Activated naive CD8-positive, alpha-beta T cell treated with anti-CD3 and anti-CD28 coated beads for 36 hours (primary cell): ENCODE data around the gene INPP5E. TPM values are rescaled to one million over a fixed set of nuclear protein-coding genes. Genes with fewer than 3 reads are reported as not detected.
A peak's percentile ranks its signal among the peaks of the same experiment; 100 is the strongest.
"Not testable (repeated sequence)": the region's sequence is repeated elsewhere in the genome, so short reads cannot be mapped to it uniquely, and the experiment has no call there.

Experiments
- DNase-seq: peaks from one replicate; pipeline ENCODE4 v3.0.0; 2021
- H3K27ac Mint-ChIP-seq: one replicate; pipeline ENCODE4 v1.8.0; 2022; ENCODE audit warnings: mild to moderate bottlenecking, moderate library complexity, mixed read lengths
- H3K27me3 Mint-ChIP-seq: one replicate; pipeline ENCODE4 v1.8.0; 2022; ENCODE audit warnings: mild to moderate bottlenecking, mixed read lengths
- H3K36me3 Mint-ChIP-seq: one replicate; pipeline ENCODE4 v1.8.0; 2021; ENCODE audit warnings: mild to moderate bottlenecking, mixed read lengths
- H3K4me1 Mint-ChIP-seq: one replicate; pipeline ENCODE4 v1.8.0; 2021; ENCODE audit warnings: mixed read lengths
- H3K4me3 Mint-ChIP-seq: one replicate; pipeline ENCODE4 v1.8.0; 2022; ENCODE audit warnings: mild to moderate bottlenecking, moderate library complexity, mixed read lengths
- H3K9me3 Mint-ChIP-seq: one replicate; pipeline ENCODE4 v1.8.0; 2022; ENCODE audit warnings: mixed read lengths
- total RNA-seq, 2 experiments: library from RNA; stranded (reverse); gene quantifications; one replicate each; pipeline ENCODE4 v1.2.3, GENCODE V29; 2021

Gene INPP5E
- total RNA-seq, 2 experiments from 2014 or later, result 10.9 to 12.1 TPM

DNA sequence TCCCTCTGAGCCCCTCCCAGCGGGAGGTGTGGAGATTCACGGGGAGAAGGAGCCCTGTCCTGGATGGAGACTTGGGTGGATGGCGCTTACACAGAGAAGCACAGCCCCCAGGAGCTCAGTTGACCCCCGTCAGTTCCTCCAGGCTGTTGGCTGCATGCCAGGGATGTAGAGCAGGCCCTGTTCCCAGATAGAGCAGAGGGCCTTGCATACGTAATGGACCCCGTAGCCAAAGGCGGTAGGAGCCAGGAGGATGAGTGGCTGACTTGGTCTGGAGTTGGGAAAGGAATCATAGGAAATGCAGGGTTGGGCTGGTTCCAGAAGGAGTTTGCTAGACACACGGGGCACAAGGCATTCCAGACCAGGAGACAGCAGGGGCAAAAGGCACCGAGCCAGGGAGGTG, 26.7 kb downstream of the INPP5E start:
- H3K36me3 Mint-ChIP-seq, result peaks cover 46% of the 10 kb centered on the region
- no peak overlapping the region for H3K27ac Mint-ChIP-seq
- no peaks in the 10 kb centered on the region for H3K27me3 Mint-ChIP-seq
- peaks cover 34% of the 10 kb centered on the region for H3K4me1 Mint-ChIP-seq
- H3K4me3 Mint-ChIP-seq, result peak overlapping the region; percentile 10
- no peak for DNase-seq
- H3K9me3 Mint-ChIP-seq, result no peaks in the 10 kb centered on the region

- peaks cover 54% of the 10 kb centered on the region for H3K36me3 Mint-ChIP-seq
- H3K4me3 Mint-ChIP-seq, result peak overlapping the region; percentile 97
- H3K27me3 Mint-ChIP-seq, result no peaks in the 10 kb centered on the region
- peak overlapping the region; percentile 95 for H3K27ac Mint-ChIP-seq
- no peaks in the 10 kb centered on the region for H3K9me3 Mint-ChIP-seq
- peaks cover 42% of the 10 kb centered on the region for H3K4me1 Mint-ChIP-seq
- no peak for DNase-seq
Observed at GRCh38 chr9:136411378-136411777, 28.3 kb downstream of the INPP5E start.

DNA sequence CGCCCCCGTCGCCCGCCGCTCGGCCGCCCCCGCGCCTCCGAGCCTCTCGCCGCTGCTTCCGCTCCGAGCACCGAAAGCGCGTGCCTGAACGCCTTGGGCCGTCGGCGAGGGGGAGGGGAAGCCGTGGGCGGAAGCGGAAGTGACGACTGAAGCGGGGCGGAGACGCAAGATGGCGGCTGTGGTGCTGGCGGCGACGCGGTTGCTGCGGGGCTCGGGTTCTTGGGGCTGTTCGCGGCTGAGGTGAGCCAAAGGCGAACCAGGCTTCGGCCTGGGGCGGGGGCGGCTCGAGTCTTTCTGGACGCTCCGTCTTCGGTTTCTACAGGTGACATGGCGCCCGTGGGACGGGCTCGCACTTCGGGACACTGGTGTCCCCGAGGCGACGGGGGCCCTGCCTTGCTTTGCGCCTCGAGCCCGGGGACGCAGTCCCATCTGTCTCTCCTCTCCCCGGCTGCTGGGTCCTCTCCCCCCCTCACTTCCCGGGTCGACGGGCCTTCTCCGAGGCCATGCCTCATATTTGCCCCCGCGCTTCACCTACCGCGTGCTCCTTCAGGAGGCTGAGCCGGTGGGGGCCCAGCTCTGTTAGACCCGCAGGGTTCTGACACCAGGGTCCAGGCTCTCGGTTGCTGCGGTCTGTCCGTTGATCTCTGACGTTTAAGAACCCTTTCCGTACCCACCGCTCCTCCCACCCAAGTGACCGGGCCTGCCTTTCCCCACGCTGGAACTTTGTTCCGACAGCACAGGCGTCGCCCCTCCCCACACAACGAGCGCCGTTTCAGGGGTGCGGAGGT, 29.0 kb downstream of the INPP5E start, which contains the start of the genes ENTR1 and PMPCA:
Gene ENTR1 (minus strand): TSS at position 115 of the 788 bp plus-strand sequence. CDS start 217 bp downstream, outside the sequence.
Gene PMPCA (plus strand): TSS at position 159 of the 788 bp plus-strand sequence. CDS start 11 bp downstream, at position 170.
- Mint-ChIP-seq H3K27me3 (no peaks in the 10 kb centered on the region), H3K9me3 (no peaks in the 10 kb centered on the region), H3K36me3 (peaks cover 51% of the 10 kb centered on the region), H3K4me3 (peak within 1 kb of the TSS; percentile 97), H3K4me1 (peaks cover 45% of the 10 kb centered on the region), H3K27ac (peak within 1 kb of the TSS; percentile 97)
- peak; percentile 97 for DNase-seq

DNA sequence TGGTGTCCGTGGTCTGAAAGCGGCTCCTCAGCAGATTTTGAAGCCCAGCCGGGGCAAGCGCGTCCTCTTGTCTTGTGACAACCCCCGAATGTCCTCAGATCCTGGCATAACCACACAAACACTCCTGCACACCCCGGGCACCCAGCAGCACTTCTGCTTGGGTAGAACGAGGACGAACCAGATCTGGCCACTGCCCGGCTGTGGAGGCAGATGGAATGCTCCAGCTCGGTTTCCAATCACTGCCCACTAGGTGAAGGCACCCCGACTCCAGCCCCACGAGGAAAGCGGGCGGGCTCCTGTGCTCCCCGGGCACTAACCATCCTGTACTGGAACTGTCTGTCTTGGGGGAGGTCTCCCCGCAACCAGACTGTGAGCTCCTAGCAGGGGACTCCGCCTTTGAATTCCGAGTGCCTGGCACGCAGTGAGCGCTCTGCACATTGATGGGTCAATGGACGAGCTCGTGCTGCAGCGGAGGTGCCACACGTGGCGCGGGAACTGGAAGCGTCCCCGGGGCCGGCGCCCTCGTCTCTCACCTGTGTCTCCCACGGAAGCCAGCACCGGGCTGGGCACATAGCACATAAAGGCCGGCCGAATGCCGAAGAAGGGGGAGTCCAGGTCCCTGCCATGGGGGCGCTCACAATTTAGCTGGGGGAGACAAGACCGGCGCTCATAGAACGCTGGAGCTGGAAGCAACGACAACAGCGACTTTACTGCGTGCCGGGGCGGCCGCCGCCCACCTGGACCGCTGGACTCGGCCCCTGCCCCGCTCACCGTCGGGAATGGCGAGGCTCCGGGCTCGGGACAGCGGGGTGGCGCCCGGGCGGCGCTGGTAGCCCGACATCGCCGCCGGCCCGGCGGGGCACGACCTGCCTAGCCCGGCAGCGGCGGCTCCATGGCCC, 29.8 kb downstream of the INPP5E start:
- H3K4me1 Mint-ChIP-seq, result peaks cover 51% of the 10 kb centered on the region

GRCh38 chr9:136407911-136408310, 31.7 kb downstream of the INPP5E start:
- H3K4me3 Mint-ChIP-seq, result peak overlapping the region; percentile 34
- H3K27ac Mint-ChIP-seq, result peak overlapping the region; percentile 57
- no peak for DNase-seq
- no peaks in the 10 kb centered on the region for H3K27me3 Mint-ChIP-seq
- H3K4me1 Mint-ChIP-seq, result peaks cover 63% of the 10 kb centered on the region
- H3K9me3 Mint-ChIP-seq, result no peaks in the 10 kb centered on the region
- H3K36me3 Mint-ChIP-seq, result peaks cover 60% of the 10 kb centered on the region

More for the DNA sequence above, 29.8 kb downstream of the INPP5E start:
- H3K27ac Mint-ChIP-seq, result peak overlapping the region; percentile 97
- H3K27me3 Mint-ChIP-seq, result no peaks in the 10 kb centered on the region
- peak; percentile 53 for DNase-seq
- H3K4me3 Mint-ChIP-seq, result peak overlapping the region; percentile 90
- no peaks in the 10 kb centered on the region for H3K9me3 Mint-ChIP-seq
- peaks cover 54% of the 10 kb centered on the region for H3K36me3 Mint-ChIP-seq

DNA sequence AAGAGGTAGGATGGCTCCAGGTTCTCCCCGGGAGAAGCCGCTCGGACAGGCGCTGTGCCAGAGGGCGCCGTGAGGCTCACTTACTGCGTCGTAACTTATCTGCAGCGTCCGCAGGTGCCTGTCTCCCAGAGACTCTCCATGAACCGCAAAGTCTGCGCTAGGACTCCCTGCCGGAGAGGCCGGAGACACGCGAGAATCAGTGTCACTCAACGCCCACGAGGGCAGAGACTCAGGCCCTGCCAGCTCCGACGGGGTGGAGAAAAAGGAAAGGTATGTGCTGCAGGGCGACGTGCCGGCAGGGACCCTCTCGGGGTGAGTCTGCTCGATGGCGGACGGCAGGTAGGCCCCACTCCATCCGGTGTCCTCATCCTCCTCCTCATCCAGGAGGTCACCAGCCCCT, 32.6 kb downstream of the INPP5E start:
- Mint-ChIP-seq H3K36me3 (peaks cover 64% of the 10 kb centered on the region), H3K4me1 (peaks cover 65% of the 10 kb centered on the region)
- not testable (repeated sequence) for H3K4me3 Mint-ChIP-seq, DNase-seq, H3K9me3 Mint-ChIP-seq, H3K27me3 Mint-ChIP-seq, H3K27ac Mint-ChIP-seq

DNA sequence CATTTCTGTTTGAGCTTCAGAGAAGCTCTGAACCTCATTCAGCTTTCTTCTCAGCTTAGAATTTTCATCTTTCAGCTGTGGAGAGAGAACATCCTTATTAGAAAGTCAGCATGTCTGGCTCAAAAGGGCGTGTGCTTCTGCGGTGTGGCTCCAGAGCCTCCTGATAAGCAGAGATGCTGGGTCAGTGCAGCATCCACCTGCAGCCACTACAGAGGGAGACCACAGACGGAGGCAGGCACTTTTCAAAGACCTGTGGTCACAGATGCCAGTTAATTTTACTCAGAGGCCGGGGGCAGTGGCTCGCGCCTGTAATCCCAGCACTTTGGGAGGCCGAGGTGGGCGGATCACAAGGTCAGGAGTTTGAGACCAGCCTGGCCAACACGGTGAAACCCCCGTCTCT, 33.7 kb downstream of the INPP5E start:
- H3K4me3 Mint-ChIP-seq, H3K27me3 Mint-ChIP-seq, H3K9me3 Mint-ChIP-seq, DNase-seq: not testable (repeated sequence)
- H3K4me1 Mint-ChIP-seq, result peaks cover 55% of the 10 kb centered on the region
- peak overlapping the region; percentile 56 for H3K27ac Mint-ChIP-seq
- H3K36me3 Mint-ChIP-seq, result peaks cover 63% of the 10 kb centered on the region

GRCh38 chr9:136405481-136405880, 34.2 kb downstream of the INPP5E start:
- H3K9me3 Mint-ChIP-seq, result no peaks in the 10 kb centered on the region

DNA sequence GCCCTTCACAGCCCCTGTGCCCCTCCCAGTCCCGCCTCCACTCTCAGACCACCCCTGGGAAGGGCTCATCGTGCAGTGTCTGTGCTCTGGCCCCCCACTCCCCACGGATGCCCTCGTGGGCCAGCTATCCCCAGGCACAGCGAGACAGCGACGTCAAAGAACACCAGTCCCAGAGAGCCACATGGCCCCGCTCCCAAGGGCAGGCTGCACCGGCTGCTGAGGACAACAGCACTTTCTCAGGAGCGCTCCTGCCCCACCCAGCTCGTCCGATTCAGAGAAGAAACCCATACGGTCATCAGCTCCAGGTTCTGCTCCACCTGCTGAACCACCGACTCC, 34.9 kb downstream of the INPP5E start:
- H3K4me3 Mint-ChIP-seq, result peak overlapping the region; percentile 67
- H3K4me1 Mint-ChIP-seq, result peaks cover 58% of the 10 kb centered on the region
- peaks cover 62% of the 10 kb centered on the region for H3K36me3 Mint-ChIP-seq
- no peaks in the 10 kb centered on the region for H3K27me3 Mint-ChIP-seq
- no peaks in the 10 kb centered on the region for H3K9me3 Mint-ChIP-seq
- DNase-seq, result no peak
- H3K27ac Mint-ChIP-seq, result peak overlapping the region; percentile 89

More at GRCh38 chr9:136405481-136405880, 34.2 kb downstream of the INPP5E start:
- Mint-ChIP-seq H3K4me1 (peaks cover 59% of the 10 kb centered on the region), H3K27me3 (no peaks in the 10 kb centered on the region), H3K36me3 (peaks cover 64% of the 10 kb centered on the region), H3K4me3 (peak overlapping the region; percentile 67), H3K27ac (peak overlapping the region; percentile 89)
- no peak for DNase-seq

DNA sequence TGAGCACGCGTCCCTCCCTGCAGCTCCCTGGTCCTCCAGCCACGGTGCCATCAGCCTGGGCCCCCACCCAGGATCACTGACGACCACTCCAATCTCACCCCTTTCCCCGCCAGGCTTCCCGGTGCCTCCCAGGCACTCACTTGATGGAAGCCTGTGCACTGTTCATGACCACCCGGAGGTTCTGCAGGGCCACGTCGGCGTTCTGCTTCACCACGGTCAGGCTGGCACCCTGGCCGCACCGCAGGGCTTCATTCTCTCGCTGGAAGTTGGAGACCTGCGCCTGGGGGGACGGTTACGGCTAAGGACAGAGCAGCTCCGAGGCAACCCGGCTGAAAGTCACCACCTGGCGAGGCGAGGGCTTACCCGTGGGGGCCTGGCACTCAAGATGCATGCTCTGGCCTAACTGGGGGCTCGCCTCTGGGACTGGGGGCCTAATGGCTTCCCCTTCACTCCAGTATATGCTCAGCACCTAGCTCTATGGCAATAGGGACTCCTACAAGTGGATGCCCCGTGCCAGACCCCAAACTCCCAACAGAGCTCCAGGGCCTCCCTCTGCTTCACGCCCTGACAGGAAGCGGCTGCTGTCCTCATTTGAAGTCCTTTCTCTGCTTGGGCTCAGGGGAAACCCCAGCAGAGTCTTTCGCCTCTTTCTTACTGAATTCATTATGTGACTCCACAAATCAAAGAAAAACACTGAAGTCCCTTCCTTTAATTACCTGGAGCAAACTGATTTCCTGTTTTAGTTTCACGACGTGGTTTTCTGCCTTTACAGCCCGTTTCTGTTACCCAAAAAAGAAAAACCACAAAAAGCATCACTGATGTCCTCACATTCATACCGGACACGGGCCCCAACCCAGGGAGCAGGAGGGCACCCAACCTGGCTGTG, 35.5 kb downstream of the INPP5E start:
- DNase-seq, result peak; percentile 71
- Mint-ChIP-seq H3K27ac (peak overlapping the region; percentile 89), H3K27me3 (no peaks in the 10 kb centered on the region), H3K36me3 (peaks cover 58% of the 10 kb centered on the region), H3K4me3 (peak overlapping the region; percentile 67), H3K9me3 (no peaks in the 10 kb centered on the region), H3K4me1 (peaks cover 53% of the 10 kb centered on the region)

DNA sequence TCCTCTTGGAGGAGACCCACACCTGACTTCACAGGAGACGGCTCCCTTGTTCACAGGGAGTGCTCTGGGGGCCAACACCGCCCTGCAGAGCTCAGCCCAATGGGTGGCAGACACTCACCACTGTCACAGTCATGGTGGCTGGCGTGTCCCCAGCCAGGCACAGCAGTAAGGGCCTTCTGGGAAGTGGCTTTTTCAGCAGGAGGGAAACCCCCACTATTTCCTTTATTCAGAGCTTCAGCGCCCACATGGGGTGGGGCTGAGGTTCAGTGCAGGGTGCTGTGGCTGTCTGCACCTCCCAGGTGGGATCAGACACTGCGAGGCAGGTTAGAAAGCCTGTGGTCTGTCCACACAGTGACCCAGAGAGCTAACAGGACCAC, 36.1 kb downstream of the INPP5E start:
- no peaks in the 10 kb centered on the region for H3K9me3 Mint-ChIP-seq
- no peaks in the 10 kb centered on the region for H3K27me3 Mint-ChIP-seq
- H3K4me1 Mint-ChIP-seq, result peaks cover 53% of the 10 kb centered on the region
- H3K4me3 Mint-ChIP-seq, result peak overlapping the region; percentile 67
- peak; percentile 87 for DNase-seq
- H3K36me3 Mint-ChIP-seq, result peaks cover 59% of the 10 kb centered on the region
- H3K27ac Mint-ChIP-seq, result peak overlapping the region; percentile 89

- DNase-seq, result no peak
- H3K4me3 Mint-ChIP-seq, result no peak overlapping the region
- no peaks in the 10 kb centered on the region for H3K9me3 Mint-ChIP-seq
- peak overlapping the region; percentile 77 for H3K27ac Mint-ChIP-seq
- peaks cover 60% of the 10 kb centered on the region for H3K36me3 Mint-ChIP-seq
- no peaks in the 10 kb centered on the region for H3K27me3 Mint-ChIP-seq
- H3K4me1 Mint-ChIP-seq, result peaks cover 52% of the 10 kb centered on the region
Observed at GRCh38 chr9:136402067-136402466, 37.6 kb downstream of the INPP5E start.

DNA sequence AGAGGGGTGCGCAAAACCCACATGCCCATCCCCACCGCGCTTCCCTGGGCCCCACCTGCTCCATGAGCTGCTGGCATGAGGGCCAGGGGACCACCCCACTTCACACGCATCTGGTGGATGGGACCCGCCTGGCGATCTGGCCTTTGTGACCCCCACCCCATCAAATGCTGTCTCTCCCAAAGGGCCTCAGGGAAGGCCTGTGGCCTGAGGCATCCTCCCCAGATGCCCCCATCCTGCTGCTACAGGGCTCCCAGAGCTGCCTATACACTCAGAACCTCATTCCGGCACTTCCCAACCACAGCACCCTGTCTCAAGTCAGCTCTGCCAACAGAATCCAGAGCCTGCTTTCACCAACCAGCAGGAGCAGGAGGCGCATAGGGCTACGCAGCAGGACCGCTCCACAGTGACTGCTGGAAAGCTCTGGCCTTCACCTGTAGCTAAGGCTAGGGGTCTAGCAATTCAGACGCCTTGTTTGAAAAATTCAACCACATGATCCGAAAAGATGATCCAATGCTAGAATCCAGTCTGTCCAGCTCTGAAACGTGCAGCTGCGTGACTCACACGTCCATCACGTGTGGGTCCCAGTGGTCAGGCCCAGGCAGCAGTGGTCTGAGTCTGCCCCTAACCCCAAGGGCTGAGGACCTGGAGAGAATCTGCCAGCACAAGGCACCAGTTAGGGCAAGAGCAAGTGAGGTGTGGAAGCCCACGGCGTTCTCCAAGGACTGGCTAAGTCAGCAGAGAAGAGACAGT, 38.3 kb downstream of the INPP5E start:
- no peak for DNase-seq
- Mint-ChIP-seq H3K4me3 (no peak overlapping the region), H3K27me3 (no peaks in the 10 kb centered on the region), H3K4me1 (peaks cover 51% of the 10 kb centered on the region), H3K9me3 (no peaks in the 10 kb centered on the region), H3K27ac (peak overlapping the region; percentile 77), H3K36me3 (peaks cover 56% of the 10 kb centered on the region)
